WTC11 (cell line): Measurements from ENCODE around the gene GARRE1.

Source experiments
- AFF4 ChIP-seq: sonication (generic); formaldehyde crosslinking; IDR thresholded peaks from 2 replicates; pipeline ENCODE4 v1.8.1; 2023; ENCODE audit warnings: mild to moderate bottlenecking, missing genetic modification reagents, borderline replicate concordance
- CTCF ChIP-seq: fragments of 200-600 bp; IDR thresholded peaks from 2 replicates; pipeline ENCODE4 v1.8.0; 2022; ENCODE audit warnings: antibody characterized with exemption
- E2F4 ChIP-seq: sonication (generic); formaldehyde crosslinking; IDR thresholded peaks from 2 replicates; pipeline ENCODE4 v1.8.1; 2022; ENCODE audit warnings: low read depth, mild to moderate bottlenecking, moderate library complexity, missing genetic modification reagents, borderline replicate concordance
- ESRRA ChIP-seq: sonication (generic); formaldehyde crosslinking; IDR thresholded peaks from 2 replicates; pipeline ENCODE4 v1.8.1; 2022; ENCODE audit warnings: mild to moderate bottlenecking, missing genetic modification reagents, borderline replicate concordance
- ETV6 ChIP-seq: sonication (generic); formaldehyde crosslinking; IDR thresholded peaks from 2 replicates; pipeline ENCODE4 v1.8.1; 2022; ENCODE audit warnings: mild to moderate bottlenecking, missing genetic modification reagents
- JUN ChIP-seq: sonication (generic); formaldehyde crosslinking; IDR thresholded peaks from 2 replicates; pipeline ENCODE4 v1.8.0; 2023; ENCODE audit warnings: mild to moderate bottlenecking, missing genetic modification reagents
- MAX ChIP-seq: sonication (generic); formaldehyde crosslinking; IDR thresholded peaks from 2 replicates; pipeline ENCODE4 v1.8.0; 2022; ENCODE audit warnings: mild to moderate bottlenecking, missing genetic modification reagents
- MXD4 ChIP-seq: fragments of 250-450 bp; sonication (Bioruptor Pico); IDR thresholded peaks from 2 replicates; pipeline ENCODE4 v1.8.0; 2021; ENCODE audit warnings: mild to moderate bottlenecking, moderate library complexity, borderline replicate concordance
- NFE2L1 ChIP-seq: sonication (generic); formaldehyde crosslinking; IDR thresholded peaks from 2 replicates; pipeline ENCODE4 v1.8.1; 2023; ENCODE audit warnings: missing genetic modification reagents
- SP1 ChIP-seq: sonication (generic); formaldehyde crosslinking; conservative IDR thresholded peaks from 2 replicates; pipeline ENCODE4 v1.8.1; 2022; ENCODE audit warnings: missing genetic modification reagents
- TP53 ChIP-seq: sonication (generic); formaldehyde crosslinking; IDR thresholded peaks from 2 replicates; pipeline ENCODE4 v1.8.1; 2023; ENCODE audit warnings: mild to moderate bottlenecking, missing genetic modification reagents
- ZBTB21 ChIP-seq: sonication (generic); formaldehyde crosslinking; IDR thresholded peaks from 2 replicates; pipeline ENCODE4 v1.8.1; 2023; ENCODE audit warnings: mild to moderate bottlenecking, missing genetic modification reagents, borderline replicate concordance
- ZNF671 ChIP-seq: fragments of 250-450 bp; sonication (Bioruptor Pico); IDR thresholded peaks from 2 replicates; pipeline ENCODE4 v1.8.0; 2021; ENCODE audit warnings: mild to moderate bottlenecking

- TF ChIP-seq CTCF = no peak
- TF ChIP-seq MAX (CRISPR knock-in tag) = no peak
- no peak for TF ChIP-seq E2F4
- no peak for TF ChIP-seq ETV6 (CRISPR knock-in tag)
- TF ChIP-seq ZNF671 = no peak
- TF ChIP-seq MXD4 (CRISPR knock-in tag) = no peak
- TF ChIP-seq TP53 (CRISPR knock-in tag) = no peak
- TF ChIP-seq NFE2L1 = no peak
- no peak for TF ChIP-seq AFF4 (CRISPR knock-in tag)
- no peak for TF ChIP-seq ESRRA (CRISPR knock-in tag)
- no peak for TF ChIP-seq SP1
- no peak for TF ChIP-seq ZBTB21 (CRISPR knock-in tag)
- TF ChIP-seq JUN (CRISPR knock-in tag) = no peak
Observed at GRCh38 chr19:34269081-34269480, 14.7 kb downstream of the GARRE1 start.
